Nephron (organoid): ENCODE data around the gene TPSD1.

Source experiments
- H3K27ac Mint-ChIP-seq, 3 experiments: 2 replicates each; pipeline ENCODE4 v1.8.0; 2020; ENCODE audit warnings: mixed read lengths in 3 of 3, mild to moderate bottlenecking in 2 of 3, moderate library complexity in 1 of 3
- H3K27me3 Mint-ChIP-seq: 2 replicates; pipeline ENCODE4 v1.8.0; 2021; ENCODE audit warnings: low read depth, mild to moderate bottlenecking, moderate library complexity, mixed read lengths
- H3K36me3 Mint-ChIP-seq: 2 replicates; pipeline ENCODE4 v1.8.0; 2020; ENCODE audit warnings: low read depth, mixed read lengths
- H3K4me1 Mint-ChIP-seq: 2 replicates; pipeline ENCODE4 v1.8.0; 2020; ENCODE audit warnings: mixed read lengths
- H3K4me3 Mint-ChIP-seq, 3 experiments: 2 replicates each; pipeline ENCODE4 v1.8.0; 2020; ENCODE audit warnings: mild to moderate bottlenecking in 3 of 3, mixed read lengths in 3 of 3, moderate library complexity in 2 of 3
- H3K9me3 Mint-ChIP-seq: 2 replicates; pipeline ENCODE4 v1.8.0; 2020; ENCODE audit warnings: mixed read lengths
- TF ChIP-seq, protein P1 (sequence below), 3 experiments: fragments of 200-600 bp; sonication (generic); IDR thresholded peaks; one replicate each; pipeline ENCODE4 v1.5.0; 2021; ENCODE audit warnings: antibody characterized with exemption in 3 of 3; ENCODE audit not compliant: unreplicated experiment in 3 of 3

TPSD1 gene

DNA sequence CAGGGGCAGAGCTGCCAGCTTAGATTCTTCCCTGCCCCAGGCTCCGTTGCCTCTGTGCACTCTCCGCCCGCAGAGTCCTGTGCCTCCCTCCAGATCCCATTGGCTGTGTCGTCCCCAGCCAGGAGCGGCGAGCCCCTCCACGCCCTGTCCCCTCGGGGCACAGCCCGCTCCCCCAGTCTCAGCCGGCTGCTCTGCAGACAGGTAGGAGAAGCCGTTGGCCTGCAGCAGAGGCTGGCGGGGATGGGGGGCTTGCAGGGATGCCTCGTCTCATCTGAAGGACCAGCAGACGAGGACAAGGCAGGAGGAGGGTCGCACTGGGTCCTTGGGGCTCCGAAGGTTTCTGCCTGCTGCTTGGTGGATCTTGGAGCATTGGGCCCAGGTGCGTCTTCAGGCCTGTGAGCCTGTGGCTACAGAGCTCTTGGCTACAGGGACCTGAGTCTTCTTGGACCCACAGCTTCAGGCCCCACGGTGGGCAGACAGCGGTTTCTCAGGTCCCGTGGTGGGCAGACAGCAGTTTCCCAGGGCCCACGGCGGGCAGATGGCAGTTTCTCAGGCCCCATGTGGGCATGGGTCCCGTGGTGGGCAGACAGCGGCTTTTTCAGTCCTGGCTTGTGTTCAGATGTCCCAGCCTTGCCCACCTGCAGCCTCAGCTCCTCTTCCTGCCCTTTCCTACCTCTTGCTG lies 36.8 kb upstream of the TPSD1 start:
- no peak overlapping the region for H3K27ac Mint-ChIP-seq
- TF ChIP-seq, protein P1, sequence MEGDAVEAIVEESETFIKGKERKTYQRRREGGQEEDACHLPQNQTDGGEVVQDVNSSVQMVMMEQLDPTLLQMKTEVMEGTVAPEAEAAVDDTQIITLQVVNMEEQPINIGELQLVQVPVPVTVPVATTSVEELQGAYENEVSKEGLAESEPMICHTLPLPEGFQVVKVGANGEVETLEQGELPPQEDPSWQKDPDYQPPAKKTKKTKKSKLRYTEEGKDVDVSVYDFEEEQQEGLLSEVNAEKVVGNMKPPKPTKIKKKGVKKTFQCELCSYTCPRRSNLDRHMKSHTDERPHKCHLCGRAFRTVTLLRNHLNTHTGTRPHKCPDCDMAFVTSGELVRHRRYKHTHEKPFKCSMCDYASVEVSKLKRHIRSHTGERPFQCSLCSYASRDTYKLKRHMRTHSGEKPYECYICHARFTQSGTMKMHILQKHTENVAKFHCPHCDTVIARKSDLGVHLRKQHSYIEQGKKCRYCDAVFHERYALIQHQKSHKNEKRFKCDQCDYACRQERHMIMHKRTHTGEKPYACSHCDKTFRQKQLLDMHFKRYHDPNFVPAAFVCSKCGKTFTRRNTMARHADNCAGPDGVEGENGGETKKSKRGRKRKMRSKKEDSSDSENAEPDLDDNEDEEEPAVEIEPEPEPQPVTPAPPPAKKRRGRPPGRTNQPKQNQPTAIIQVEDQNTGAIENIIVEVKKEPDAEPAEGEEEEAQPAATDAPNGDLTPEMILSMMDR (IDR thresholded peaks at IDR 0.05; ENCODE audit: unreplicated experiment in 3 of 3), result no peak
- H3K27me3 Mint-ChIP-seq, result peaks cover 7% of the 10 kb centered on the region
- H3K9me3 Mint-ChIP-seq, result no peaks in the 10 kb centered on the region
- H3K4me3 Mint-ChIP-seq, result no peak overlapping the region
- peaks cover 5% of the 10 kb centered on the region for H3K4me1 Mint-ChIP-seq
- H3K36me3 Mint-ChIP-seq, result peaks cover 9% of the 10 kb centered on the region

DNA sequence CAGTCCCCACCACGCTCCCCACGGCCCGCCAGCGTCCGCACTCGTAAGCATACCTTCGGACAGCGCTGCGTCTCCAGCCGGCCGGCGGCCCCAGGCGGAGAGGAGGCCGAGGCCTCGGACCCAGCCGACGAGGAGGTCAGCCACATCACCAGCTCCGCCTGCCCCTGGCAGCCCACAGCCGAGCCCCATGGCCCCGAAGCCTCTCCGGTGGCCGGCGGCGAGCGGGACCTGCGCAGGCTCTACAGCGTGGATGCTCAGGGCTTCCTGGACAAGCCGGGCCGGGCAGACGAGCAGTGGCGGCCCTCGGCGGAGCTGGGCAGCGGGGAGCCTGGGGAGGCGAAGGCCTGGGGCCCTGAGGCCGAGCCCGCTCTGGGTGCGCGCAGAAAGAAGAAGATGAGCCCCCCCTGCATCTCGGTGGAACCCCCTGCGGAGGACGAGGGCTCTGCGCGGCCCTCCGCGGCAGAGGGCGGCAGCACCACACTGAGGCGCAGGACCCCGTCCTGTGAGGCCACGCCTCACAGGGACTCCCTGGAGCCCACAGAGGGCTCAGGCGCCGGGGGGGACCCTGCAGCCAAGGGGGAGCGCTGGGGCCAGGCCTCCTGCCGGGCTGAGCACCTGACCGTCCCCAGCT lies 35.7 kb upstream of the TPSD1 start:
- Mint-ChIP-seq H3K4me3 (no peak overlapping the region), H3K9me3 (no peaks in the 10 kb centered on the region), H3K27me3 (peaks cover 7% of the 10 kb centered on the region), H3K36me3 (peaks cover 9% of the 10 kb centered on the region), H3K4me1 (peaks cover 5% of the 10 kb centered on the region), H3K27ac (no peak overlapping the region)
- TF ChIP-seq, protein P1 (IDR thresholded peaks at IDR 0.05; ENCODE audit: unreplicated experiment in 3 of 3), result no peak

DNA sequence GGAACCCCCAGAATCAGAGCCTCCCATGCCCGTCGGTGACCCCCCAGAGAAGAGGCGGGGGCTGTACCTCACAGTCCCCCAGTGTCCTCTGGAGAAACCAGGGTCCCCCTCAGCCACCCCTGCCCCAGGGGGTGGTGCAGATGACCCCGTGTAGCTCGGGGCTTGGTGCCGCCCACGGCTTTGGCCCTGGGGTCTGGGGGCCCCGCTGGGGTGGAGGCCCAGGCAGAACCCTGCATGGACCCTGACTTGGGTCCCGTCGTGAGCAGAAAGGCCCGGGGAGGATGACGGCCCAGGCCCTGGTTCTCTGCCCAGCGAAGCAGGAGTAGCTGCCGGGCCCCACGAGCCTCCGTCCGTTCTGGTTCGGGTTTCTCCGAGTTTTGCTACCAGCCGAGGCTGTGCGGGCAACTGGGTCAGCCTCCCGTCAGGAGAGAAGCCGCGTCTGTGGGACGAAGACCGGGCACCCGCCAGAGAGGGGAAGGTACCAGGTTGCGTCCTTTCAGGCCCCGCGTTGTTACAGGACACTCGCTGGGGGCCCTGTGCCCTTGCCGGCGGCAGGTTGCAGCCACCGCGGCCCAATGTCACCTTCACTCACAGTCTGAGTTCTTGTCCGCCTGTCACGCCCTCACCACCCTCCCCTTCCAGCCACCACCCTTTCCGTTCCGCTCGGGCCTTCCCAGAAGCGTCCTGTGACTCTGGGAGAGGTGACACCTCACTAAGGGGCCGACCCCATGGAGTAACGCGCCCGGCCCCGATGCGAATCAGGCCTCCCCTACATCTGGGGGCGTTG lies 34.8 kb upstream of the TPSD1 start:
- Mint-ChIP-seq H3K27ac (no peak overlapping the region), H3K36me3 (peaks cover 9% of the 10 kb centered on the region), H3K9me3 (no peaks in the 10 kb centered on the region), H3K4me3 (no peak overlapping the region), H3K4me1 (peaks cover 5% of the 10 kb centered on the region), H3K27me3 (peaks cover 7% of the 10 kb centered on the region)
- TF ChIP-seq, protein P1 (IDR thresholded peaks at IDR 0.05; ENCODE audit: unreplicated experiment in 3 of 3), result no peak

DNA sequence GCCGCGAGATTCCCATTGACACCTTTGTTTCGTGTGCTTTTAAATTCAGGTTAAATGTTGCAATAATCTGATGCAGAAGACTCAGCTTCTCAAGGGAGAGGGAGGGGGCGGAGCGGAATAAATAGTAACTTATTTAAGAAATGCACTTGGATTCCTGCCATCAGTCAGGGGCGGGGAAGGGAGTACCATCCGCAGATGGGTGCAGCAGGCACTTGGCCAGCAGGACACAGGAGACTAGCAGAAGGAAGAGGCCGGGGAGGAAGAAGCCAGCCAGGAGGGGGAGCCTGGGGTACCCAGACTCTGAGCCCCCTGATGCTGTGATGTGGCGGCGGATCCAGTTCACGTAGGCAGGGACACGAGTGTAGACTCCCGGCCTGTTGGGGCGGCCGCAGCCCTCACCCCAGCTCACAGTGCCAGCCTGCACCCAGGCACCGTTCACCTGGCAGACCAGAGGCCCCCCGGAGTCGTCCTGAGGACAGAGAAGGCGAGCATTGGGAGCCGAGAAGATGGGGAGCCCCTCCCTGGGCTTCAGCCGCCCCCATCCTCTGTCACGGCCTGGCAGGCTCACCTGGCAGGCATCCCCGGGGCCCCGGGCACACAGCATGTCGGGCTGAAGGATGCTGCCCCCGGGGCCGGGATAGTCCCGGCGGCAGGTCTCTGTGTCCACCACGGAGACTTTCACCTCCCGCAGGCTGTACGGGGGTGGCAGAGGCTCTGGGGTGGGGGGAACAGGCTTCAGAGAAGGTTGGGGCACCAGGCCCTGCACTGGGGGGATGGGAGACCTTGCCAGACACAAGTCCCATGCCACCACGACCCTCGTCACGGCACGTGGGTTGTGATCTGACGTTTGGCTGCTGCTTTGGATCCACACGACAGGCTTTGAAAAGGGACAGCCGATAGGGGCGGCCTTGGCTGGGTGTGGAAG lies 34.0 kb upstream of the TPSD1 start:
- Mint-ChIP-seq H3K36me3 (peaks cover 9% of the 10 kb centered on the region), H3K4me3 (no peak overlapping the region), H3K27ac (no peak overlapping the region), H3K27me3 (peaks cover 7% of the 10 kb centered on the region), H3K9me3 (no peaks in the 10 kb centered on the region), H3K4me1 (peaks cover 5% of the 10 kb centered on the region)
- TF ChIP-seq, protein P1 (IDR thresholded peaks at IDR 0.05; ENCODE audit: unreplicated experiment in 3 of 3), result no peak

DNA sequence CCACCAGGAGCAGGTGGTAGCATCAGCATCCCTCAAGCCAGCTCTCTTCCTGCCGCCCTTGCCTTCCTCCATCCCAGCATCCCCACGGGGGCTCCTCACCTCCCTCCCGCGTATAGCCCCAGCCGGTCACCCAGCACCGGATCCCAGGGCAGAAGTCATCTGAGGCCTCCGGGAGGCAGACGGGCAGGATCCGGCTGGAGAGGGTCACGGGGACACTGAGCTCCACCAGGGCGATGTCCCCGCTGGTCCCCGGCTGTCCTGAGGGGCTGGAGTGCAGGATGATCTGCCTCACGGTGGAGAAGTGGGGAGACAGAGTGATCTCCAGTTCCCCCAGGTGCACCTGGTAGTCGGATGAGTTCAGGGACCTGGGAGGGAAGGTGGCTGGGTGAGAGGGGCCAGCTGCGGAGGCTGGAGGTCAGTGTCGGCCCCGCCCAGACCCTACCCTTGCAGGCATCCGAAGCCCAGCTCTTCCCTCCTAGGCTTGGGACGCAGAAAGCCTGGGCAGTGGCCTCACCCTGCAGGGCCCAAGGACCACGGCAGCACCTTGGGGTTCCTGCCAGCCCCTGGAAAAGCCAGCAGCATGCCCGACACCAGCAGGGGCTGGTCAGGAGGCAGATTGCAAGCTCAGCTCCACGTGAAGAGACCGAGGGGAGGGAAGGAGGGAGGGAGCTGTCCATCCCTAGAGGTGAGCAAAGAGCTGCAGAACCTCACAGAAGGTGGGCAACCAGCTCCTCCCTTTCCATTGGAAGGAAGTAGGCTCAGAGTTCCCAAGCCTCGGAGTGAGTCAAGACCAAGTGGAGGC lies 33.1 kb upstream of the TPSD1 start:
- no peak overlapping the region for H3K27ac Mint-ChIP-seq
- no peaks in the 10 kb centered on the region for H3K9me3 Mint-ChIP-seq
- peaks cover 5% of the 10 kb centered on the region for H3K4me1 Mint-ChIP-seq
- TF ChIP-seq, protein P1 (IDR thresholded peaks at IDR 0.05; ENCODE audit: unreplicated experiment in 3 of 3), result no peak
- no peak overlapping the region for H3K4me3 Mint-ChIP-seq
- H3K27me3 Mint-ChIP-seq, result peaks cover 7% of the 10 kb centered on the region
- H3K36me3 Mint-ChIP-seq, result peaks cover 9% of the 10 kb centered on the region
